Stimulated activated CD4-positive, alpha-beta T cell treated with anti-CD3 and anti-CD28 coated beads, Interleukin-12 subunit alpha, Interleukin-12 subunit beta, amount 100 ng/mL, for 4 hours (primary cell): Measurements from ENCODE around the gene MRPL55.

Experiments used
- DNase-seq: peaks from one replicate; pipeline ENCODE4 v3.0.0-alpha.2; 2020

Gene MRPL55

DNA sequence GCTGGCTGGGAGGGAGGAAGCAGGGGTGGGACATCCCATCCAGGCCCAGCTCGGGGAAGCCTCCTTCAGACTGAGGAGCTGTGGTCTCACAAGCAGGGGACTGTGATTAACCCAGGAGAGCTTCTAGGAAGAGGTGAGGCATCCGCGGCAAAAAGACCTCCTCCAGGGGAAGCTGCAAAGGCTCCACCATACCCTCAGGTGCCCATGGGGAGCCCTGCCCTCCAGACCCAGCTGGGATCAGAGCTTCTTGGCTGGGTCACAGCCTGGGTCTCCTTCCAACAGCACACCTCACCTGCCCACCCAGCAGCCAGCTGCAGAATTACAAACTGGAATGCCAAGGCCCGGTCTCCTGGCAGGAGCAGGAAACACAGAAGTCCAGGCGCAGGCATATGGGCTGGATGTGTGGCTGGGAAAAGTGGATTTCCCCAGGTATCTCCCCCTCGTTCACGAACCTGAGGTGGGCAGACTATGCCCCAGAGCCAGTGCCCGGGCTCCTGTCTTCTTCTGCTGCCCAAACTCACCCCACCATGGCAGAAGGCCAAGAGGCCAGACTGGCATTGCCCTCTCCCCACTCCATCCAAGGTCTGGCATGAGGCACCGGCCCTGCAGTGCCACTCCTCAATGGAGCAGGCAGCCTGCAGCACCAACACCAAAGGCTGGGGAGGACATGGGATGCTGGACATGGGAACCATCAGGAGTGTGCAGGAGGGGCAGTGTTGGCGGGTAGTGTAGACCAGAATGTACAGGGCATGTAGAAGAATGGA lies 42.0 kb downstream of the MRPL55 start:
- no peak for DNase-seq

DNA sequence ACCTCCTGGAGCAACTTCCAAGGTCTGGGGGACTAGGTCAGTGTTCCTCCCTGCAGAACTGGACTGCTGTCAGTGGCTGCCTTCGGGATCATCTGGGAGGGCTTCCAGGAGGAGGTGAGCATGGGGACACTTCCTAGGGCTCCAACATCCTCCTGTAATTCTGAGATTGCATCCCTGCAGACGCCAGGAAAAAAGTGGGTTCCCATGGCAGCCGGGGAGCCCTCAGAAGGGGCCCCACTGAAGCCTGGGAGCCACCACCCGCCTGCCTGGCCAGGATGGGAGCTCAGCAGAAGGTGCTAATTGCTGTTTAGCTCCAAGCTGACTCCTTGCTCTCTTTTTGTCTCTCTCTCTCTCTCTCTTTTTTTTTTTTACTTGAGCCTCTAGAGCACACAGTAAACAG lies 42.7 kb downstream of the MRPL55 start:
- no peak for DNase-seq

DNA sequence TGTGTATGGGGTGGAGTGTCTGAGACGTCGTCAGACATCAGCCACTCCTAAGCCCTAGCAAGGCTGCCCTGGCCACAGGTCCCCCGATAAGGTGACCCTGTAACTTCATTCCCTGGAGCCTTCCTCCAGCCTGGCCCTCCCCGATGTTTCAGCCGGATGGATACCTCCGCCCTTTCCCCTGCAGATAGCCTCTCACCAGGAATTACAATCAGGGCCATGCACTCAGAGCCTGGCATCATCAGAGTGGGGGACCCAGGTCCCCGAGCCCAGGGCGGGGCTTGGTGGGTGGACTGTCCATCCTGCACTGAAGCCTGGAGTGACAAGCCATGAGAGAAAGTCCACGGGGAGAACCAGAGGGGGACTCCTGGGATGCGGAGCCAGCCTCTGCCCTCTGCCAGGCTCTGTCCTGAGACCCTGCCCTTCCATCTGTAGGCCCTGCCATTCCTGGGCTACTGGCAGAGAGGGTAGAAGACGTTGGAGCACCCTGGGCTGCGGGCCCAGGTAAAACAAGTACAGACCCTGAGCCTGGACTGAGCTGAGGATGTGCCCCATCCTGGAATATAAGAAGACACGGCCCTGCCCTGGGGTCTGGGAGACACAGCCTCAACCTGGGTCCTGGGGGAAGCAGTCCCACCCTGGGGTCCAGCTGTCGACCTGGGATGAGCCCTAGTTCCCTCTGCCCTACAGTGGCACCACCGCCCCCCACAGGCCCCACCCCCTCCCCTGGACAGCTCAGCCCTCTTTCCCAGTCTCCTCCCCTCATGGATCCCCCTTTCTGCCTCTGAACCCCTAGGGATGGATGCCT lies 43.4 kb downstream of the MRPL55 start:
- DNase-seq, result no peak

DNA sequence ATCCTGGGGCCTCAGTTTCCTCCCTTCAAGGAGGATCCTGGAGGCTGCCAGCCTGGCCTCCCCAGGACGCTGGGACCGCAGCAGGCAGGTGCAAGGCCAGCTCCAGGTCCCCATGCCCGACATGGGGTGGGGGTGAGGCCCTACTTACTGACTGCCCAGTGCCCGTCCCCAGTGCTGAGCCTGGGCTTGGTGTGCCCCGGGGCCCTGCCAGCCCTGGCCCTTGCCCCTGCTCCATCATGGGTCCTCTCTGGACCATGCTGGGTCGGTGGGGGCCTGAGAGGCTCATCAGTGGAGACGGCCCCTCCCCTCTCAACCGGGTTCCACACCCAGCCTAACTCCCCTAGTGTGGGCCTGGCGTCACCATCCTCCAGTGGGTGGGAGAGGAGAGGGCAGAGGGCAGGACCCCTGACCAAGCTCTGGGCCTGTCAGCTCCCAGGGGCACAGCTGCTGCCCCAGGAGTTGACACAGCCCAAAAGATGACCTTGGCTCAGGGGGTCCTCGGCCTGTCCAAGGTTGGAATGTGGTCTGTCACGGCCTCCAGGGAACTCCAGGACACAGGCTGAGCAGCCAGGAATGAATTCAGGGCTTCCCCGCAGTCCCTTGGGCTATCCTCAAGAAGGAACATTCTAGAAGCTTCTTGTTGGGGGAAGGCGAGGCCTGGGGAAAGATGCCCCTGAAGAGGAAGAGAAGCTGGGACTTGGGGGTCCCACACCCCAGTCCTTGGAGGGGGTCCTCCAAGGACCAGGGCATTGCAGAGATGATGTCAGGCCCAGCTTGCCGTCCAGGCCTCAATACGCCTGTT lies 44.2 kb downstream of the MRPL55 start:
- DNase-seq, result no peak

DNA sequence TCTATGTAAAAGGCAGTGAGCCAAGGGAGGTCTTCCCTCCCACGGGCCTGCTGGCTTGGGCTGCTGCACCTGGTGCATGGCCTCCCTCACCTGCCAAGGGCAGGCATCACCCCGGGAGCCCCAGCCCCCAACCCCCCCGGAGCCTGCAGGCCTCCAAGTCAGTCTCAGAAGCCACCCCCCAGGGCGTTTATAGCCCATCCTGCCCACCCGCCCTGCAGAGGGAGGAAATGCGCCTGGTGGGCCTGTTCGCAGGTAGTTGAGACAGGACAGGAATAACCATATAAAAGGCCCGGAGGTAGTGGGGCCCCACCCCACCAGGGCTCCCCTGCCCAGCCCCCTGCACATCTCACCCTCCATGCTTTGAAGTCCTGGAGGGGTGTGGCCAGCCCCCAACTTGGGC lies 44.8 kb downstream of the MRPL55 start:
- no peak for DNase-seq

DNA sequence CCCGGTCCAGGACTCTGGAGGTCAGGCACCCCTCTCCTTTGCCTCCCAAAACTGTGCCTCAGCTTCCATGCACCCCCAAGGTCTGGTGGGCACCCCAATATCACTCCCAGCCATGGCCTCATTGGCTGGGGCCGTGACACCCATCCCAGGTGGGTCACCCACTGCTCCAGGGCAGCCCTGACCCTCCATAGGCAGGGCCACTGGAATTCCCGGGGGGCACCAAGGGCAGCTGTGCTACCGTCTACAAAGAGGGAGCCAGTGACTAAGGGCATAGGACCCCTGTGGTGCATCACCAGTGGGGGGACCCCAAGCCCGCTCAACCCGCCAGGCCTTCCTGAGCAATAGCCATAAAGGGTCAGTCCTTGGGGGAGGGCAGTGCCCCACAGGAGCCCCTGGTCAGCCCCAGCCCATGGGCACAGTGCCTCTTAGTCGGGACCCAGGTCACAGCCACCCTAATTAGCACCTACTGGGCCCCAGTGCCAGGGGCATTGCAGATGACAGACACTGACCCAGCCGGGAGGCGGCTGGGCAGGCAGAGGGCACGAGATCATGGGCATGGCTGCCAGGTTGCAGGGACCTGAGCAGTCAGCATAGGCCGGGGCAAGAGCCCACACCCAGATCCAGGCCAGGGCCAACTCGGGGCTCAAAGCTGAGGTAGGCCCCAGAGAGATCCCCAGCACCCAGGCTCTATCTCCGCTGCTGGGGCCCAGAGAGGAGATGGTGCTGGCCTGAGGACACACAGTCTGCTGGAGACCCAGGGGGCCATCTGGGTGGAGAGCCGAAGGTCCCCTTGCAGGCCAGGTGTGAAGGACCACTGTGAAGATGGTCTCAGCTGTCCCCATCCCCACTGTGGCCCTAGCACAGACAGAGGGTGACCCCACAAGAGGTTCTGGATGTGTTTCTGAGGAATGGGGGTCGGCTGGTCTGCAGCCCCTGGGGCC lies 45.6 kb downstream of the MRPL55 start:
- DNase-seq, result no peak

DNA sequence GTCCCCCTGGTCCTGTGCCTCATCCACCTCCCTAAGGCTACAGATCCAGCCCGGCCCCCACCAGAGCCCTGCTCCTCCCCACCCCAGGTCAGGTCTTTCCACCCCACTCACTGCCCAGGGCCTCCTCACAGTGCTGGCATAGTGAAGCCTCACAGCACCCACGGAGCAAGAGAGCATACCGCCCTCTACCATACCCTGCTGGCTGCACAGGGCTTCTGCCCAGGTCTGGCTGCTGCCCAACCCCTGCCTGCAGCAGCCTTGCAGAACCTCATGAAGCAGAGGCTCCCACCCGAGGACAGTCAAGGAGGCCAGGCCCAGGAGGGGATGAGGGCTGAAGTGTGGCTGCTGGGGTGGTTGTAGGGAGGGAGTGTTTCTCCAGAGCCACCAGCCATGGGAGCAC lies 46.3 kb downstream of the MRPL55 start:
- no peak for DNase-seq

DNA sequence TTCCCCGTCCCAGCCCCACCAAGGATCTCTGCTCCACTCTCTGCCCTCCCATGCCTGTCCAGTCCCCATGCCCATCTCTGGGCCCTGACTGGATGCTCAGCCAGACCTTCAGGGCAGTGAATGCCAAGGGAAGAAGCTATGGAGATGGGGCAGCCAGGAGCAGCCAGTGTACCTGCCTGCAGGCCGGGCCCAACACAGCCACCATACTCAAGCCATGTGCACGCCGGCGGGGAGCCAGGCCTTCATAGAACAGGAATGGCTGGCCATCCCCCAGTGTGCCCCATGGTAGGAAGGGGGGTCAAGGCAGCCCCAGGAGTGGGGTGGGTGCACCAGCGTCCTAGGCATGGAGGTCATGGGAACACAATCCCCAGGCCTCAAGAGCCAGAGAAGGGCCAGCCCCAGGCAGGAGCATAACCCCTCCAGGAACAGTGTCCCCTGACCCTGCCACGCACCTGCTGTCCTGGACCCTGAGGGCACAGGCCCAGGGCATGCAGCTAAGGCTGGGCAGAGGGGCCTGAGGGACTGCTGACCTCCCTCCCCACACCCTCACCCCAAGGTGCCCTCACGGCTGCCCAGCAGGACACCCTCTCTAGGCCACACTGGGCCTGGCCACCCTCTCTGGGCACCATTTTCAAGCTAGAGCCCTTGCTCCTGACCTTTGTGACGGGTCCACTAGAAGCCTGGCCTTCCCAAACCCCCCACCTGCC lies 46.9 kb downstream of the MRPL55 start:
- no peak for DNase-seq

DNA sequence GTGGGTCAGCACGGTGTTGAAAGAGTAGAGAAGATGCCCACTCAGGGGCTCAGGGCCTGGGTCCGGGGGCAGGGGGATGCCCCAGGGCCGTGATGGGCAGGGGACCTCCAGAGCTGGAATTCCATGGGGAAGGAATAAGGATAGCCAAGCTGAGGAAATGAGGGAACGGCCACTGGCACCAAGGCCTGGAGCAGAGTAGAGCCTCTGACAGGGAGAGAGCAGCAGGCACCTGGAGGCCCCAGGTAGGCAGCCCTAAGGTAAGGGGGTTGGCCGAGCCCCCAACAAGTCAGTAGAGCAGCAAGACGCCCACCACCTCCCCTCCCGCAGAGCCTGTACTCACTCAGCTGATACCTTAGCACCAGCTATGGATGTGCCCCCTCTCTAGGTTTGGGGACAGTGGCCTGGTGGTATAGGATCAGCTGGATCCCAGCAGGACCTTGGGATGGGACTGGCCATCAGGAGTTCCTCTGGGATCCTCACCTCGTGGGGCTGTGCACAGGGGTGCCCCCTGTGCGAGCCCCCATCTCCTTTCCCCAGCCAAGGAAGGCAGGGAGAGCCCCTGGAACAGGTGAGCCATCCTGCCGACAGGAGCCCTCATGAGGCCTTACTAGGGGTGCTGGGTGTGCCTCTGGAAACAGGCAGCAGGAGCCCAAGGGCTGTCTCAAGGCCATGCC lies 47.6 kb downstream of the MRPL55 start:
- no peak for DNase-seq

DNA sequence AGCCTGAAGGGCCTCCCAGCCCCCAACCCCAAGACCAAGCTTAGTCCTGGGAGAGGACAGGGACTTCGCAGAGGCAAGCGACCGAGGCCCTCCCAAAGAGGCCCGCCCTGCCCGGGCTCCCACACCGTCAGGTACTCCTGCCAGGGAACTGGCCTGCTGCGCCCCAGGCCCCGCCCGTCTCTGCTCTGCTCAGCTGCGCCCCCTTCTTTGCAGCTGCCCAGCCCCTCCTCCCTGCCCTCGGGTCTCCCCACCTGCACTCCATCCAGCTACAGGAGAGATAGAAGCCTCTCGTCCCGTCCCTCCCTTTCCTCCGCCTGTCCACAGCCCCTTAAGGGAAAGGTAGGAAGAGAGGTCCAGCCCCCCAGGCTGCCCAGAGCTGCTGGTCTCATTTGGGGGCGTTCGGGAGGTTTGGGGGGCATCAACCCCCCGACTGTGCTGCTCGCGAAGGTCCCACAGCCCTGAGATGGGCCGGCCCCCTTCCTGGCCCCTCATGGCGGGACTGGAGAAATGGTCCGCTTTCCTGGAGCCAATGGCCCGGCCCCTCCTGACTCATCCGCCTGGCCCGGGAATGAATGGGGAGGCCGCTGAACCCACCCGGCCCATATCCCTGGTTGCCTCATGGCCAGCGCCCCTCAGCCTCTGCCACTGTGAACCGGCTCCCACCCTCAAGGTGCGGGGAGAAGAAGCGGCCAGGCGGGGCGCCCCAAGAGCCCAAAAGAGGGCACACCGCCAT lies 48.5 kb downstream of the MRPL55 start:
- no peak for DNase-seq

DNA sequence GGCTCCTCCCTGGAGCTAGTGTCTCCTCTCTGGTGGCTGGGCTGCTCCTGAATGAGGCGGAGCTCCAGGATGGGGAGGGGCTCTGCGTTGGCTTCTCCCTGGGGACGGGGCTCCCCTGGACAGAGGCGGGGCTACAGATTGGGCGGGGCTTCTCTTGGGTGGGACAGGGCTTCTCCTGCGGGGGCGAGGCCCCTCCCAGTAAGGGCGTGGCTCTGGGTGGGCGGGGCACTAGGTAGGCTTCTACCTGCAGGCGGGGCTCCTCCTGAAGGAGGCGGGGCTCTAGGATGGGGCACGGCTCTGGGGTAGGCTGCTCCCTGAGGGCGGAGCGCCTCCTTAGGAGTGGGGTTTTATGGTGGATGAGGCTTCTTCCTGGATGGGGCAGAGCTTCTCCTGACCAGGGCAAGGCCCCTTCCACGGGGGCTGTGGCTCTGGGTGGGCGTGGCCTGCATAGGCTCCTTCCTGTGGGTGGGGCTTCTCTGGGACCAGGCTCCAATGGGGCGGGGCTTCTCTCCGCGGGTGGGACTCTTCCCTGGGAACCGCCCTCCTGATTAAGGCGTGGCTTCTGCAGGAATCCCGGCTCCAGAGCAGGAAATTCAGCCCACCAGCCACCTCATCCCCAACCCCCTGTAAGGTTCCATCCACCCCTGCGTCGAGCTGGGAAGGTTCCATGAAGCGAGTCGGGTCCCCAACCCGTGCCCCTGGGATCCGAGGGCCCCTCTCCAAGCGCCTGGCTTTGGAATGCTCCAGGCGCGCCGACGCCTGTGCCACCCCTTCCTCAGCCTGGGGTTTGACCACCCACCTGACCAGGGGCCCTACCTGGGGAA lies 49.3 kb downstream of the MRPL55 start:
- DNase-seq, result peak; percentile 56

DNA sequence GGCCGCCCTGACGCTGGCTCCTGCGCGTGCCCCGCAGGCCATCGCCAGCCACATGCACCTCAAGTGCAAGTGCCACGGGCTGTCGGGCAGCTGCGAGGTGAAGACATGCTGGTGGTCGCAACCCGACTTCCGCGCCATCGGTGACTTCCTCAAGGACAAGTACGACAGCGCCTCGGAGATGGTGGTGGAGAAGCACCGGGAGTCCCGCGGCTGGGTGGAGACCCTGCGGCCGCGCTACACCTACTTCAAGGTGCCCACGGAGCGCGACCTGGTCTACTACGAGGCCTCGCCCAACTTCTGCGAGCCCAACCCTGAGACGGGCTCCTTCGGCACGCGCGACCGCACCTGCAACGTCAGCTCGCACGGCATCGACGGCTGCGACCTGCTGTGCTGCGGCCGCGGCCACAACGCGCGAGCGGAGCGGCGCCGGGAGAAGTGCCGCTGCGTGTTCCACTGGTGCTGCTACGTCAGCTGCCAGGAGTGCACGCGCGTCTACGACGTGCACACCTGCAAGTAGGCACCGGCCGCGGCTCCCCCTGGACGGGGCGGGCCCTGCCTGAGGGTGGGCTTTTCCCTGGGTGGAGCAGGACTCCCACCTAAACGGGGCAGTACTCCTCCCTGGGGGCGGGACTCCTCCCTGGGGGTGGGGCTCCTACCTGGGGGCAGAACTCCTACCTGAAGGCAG lies 50.0 kb downstream of the MRPL55 start:
- no peak for DNase-seq

DNA sequence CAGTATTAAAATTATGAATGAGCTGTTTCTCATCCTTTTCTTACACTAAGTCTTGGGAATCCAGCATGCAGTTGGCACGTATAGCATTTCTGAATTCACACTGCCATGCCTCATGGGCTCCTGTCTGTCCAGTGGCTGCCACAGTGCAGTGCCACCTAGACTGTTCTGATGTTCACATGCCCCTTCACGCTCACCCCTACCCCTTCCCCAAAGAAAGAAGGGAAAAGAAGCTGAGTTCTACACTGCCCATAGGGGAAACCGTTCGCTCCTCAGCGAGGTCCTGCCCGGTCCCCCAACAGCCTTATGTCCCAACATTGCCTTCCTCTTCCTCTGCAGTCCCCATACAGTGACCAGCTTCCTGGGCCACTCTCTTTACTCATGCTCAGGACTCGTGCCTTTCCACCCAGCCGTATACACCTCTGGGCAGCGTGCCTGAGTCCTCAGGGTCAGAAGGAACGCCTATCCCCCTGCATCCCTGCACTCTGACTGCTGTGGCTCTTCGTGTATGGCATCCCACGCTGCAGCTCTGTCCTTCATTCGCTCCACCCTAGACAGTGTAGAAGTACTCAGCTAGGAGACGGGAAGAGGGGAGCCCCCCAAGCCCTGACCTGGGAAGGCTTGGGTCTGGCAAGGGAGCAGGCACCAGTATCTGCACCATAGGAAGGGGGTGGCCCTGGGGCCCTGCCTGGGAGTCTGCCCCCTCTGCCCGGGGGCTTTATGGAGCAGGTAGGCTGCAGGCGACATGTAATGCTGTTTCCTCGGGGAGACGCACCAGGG lies 50.7 kb downstream of the MRPL55 start:
- DNase-seq, result no peak
